GM18867 (cell line): ENCODE data around the gene ASTN2.

Experiments
- ATAC-seq: cut with Tn5 transposase; IDR thresholded peaks from one replicate; pipeline ENCODE4 v1.9.1; 2021; ENCODE audit warnings: mild to moderate bottlenecking, moderate library complexity; ENCODE audit not compliant: unreplicated experiment

Gene ASTN2

DNA sequence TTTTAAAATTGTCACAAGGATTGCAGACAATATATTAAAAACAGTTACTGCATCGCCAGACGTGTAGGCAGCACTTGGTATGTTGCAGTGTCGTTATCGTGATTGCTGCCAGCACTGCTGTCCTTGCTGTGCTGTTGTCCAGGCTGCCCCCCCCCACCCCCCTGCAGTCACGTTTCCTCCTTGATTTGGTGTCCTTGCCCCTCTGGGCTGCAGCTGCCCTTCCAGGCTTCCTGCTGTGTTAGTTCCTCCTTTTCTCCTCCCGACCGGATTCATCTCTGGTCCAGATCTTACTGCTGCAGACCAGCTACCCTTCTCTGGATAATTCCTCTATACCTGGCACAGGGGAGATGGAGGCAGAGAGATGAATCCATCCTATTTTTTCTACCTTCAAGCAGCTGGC, 428.8 kb downstream of the ASTN2 start:
- ATAC-seq, result no peak

DNA sequence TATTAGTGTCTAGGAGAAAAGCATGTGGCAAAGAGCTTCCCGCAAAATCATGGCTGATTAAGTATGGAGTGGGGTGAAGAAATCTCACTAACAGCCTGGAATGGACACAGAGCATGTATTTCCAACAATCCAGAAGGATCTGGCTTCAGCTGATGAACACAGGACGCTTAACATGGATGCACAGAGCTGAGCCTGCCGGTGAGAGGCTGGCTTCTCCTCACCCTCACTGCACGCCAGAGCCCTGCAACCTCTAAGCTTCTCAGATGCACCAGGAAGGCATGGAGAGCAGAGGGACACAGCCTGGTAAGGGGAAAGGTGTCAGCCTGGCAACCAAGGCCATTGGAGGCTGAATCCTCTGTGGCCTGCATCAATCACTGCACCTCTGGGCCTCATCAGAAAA, 429.3 kb downstream of the ASTN2 start:
- no peak for ATAC-seq

- ATAC-seq, result no peak
Measured at GRCh38 chr9:116984111-116984510, 430.7 kb downstream of the ASTN2 start.

DNA sequence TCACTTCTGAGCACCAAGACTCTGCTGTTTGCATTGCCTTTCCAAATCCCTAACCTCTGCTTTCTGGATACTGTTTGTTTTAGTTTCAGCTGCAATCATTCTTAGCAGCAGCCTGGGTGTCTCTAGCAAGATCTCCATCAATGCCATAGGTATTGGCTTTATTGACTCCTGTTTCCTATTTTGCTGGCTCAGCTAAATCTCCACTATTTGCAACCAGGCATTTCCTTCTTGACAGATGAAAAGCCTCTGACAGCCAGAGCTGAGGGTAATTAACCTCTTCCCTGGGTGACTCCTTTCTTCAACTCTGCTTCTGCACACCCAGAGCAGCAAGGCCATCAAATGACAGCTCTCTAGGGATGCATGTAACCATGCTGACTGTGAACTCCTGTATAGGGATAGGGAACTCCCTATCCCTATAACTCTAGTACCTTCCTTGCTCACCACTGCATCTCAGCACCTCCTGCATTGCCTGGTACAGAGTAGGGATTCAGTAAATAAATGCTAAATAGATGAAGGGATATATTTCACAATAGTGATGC, 434.2 kb downstream of the ASTN2 start:
- no peak for ATAC-seq

DNA sequence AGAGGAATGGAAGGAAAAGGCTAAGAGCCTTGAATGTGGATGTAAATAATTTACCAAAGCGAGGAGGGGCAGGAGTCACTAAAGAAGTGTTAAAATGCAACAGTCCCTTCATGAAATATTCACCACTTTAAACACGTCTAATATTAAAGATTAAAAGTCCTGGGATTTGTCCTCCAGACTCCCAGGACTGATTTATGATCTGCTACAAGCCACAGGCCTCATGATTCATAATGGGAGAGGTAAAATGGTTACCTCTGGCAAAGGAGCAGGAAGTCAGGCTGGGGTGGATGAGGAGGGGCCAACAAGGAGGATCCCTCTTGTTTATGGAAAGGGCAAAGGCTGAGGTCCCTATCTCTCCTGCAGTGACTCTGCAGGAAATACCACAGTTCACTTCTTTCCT, 435.4 kb downstream of the ASTN2 start:
- ATAC-seq, result no peak

- ATAC-seq, result no peak
Measured at GRCh38 chr9:116978155-116978554, 436.7 kb downstream of the ASTN2 start.

DNA sequence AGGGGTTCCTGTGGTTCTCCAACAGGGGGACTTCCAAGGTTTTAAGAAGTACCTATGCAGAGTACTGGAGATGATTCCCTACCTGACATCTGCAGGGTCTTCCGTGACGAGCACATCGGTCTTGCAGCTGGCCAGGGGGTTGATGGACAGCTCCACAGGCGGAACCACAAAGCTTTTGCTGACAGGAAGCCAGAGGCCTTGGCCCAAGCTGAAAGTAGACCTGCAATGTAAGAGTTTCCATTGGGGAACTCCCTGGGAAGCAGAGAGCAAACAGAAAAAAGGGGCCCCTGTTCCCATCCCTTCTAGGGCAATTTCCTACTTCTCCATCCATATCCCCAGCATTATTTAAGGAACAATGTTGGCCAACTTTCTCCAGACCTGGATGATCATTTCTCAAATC, 439.7 kb downstream of the ASTN2 start:
- ATAC-seq, result no peak

DNA sequence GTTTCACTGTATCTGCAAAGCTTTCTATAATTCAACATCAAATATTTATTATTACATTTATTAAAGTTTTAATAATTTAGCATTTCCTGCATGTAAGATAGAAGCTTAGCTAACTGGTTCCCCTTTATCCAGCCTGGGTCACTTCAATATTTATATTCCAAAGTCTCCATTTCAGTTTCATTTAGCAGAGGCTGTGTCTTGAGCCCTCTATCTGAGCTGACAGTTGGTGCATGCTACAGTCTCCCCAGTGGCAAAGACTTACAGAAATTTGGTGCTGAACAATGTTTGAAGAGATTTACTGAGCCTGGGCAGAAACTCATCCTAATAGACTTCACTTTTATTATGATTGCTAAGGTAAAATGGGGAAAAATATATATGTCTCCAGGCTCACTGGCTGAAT, 448.7 kb downstream of the ASTN2 start:
- no peak for ATAC-seq

DNA sequence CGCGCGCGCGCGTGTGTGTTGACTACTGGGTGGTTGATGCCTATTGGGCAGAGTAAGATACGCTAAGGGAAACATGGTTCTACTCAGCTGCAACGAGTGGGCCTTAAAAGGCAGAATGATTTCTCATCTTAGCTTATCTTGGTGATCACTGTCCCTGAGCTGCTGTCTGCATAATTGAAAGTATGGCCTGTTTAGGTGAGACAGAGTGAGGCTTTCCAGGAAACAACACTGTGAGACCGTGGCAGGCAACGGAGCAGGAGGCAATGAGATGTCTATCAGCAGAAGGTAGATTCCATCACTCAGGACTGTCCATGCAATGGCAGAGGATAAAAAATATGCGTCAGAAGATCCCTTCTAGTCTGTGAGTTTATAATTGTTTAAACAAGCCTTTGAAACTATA, 450.6 kb downstream of the ASTN2 start:
- no peak for ATAC-seq

GRCh38 chr9:116959809-116960208, 455.0 kb downstream of the ASTN2 start:
- ATAC-seq, result no peak

DNA sequence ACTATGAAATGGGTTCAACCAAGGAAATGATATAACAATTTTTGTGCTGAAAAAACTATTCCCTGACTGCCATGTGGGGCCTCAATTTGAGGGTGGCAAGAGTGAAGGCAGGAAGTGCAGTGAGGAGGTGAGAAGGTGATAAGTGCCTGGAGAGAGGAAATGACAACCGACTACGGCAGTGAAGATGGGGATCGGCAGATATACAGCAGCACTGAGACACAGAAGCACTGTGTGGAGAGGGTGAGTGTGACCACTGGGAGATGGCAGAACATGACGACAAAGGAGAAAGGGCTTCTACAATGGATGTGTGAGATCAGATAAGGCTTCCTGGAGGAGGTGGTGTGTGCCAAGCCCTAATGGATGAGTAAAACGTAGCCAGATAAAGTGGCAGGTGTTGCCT, 456.0 kb downstream of the ASTN2 start:
- ATAC-seq, result no peak

DNA sequence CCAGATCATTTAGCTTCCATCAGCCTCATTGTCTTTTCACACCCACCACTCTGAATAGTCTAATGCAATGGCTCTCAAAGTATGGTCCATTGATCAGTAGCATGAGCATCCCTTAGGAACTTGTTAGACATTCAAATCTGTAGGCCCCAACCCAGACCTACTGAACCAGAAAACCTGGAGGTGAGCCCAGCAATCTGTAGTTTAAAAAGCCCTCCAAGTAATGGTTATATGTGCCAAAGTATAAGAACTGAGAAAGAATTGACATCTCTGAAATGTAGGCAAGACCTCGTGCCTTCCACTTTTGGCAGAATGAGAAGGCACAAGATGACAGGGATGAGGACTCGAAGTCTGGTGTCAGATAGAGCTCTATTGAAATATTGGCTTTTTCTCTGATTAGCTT, 460.1 kb downstream of the ASTN2 start:
- no peak for ATAC-seq

GRCh38 chr9:116953271-116953670, 461.6 kb downstream of the ASTN2 start:
- ATAC-seq, result no peak

GRCh38 chr9:116952436-116952810, 462.4 kb downstream of the ASTN2 start:
- peak; percentile 6 for ATAC-seq

GRCh38 chr9:116951588-116952435, 463.0 kb downstream of the ASTN2 start:
- peak; percentile 77 for ATAC-seq

DNA sequence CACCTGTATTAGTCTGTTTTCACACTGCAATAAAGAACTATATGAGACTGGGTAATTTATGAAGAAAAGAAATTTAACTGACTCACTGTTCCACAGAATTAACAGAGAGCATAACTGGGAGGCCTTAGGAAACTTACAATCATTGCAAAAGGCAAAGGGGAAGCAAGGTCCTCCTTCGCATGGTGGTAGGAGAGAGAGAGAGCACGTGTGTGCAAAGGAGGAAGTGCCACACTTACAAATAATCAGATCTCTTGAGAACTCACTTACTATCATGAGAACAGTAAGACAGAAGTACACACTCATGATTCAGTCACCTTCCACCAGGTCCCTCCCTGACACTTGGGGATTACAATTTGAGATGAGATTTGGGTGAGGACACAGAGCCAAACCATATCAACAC, 469.0 kb downstream of the ASTN2 start:
- ATAC-seq, result peak; percentile 58

DNA sequence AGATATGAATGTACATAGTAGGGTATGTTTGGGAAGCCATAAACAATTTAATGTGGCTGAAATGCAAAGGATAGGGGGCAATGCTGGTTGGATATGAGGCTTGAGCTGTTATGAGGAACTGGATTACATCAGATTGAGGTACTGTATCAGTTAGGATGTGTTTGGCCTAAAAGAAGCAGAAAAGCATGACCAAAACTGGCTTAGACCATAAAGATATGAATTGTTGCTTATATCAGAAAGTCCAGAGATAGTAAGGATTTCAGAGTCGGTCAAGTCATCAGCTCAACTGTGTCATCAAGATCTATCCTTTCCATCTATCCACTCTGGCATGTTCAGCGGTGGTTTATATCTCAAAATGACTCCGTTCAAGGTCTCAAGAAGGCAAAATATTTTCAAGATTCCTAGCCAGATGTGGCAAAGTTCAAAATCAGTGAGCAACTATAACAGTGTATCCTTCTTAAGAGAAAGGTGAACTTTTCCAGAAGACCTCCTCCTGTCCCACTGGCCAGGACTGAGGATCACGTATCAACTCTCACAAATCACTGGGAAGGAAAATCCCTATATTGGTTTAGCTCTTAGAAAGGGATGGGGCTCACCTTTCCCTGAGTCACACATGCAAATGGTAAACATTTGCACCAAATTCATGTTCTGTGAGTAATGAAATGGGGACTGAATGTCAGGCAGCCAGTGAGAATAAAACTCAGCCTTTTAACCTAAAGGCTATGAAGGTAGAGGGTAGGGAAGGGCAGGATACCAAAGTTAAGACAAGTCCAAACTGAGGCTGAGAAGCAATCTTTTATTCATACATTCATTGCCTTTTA, 469.9 kb downstream of the ASTN2 start:
- no peak for ATAC-seq

DNA sequence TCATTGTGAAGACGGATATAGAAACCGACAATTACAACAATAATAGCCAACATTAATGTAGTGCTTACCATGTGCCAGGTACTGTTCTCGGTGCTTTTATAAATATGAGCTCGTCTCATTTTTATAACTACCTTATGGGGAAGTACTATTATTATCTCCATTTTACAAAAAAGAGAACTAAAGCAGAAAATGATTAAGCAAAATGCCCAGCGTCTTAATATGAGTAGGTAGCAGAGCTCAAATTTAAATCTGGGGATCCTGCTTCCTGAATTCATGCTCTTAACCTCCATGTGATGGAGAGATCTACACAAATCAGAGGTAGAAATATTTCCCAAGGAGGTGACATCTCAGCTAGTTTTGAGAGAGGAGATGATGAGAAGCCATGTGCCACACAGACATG, 470.9 kb downstream of the ASTN2 start:
- no peak for ATAC-seq

- peak; percentile 56 for ATAC-seq
Measured at GRCh38 chr9:116942593-116943061, 472.2 kb downstream of the ASTN2 start.

DNA sequence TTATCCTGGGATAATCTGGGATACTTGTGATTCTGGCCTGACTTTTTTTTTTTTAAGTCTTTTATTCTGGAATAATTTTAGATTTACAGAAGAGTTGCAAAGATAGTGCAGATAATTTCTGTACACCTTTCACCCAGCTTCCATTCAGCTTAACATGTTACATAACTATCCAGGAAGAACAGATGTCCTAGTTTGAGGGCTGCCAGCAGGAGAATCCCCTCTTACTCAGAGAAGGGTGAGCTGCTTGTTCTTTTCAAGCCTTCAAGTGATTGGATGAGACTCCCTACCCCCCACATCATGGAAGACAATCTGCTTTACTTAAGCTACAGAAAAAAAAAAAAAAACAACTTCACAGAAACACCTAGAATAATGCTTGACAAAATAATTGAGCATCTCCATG, 473.6 kb downstream of the ASTN2 start:
- no peak for ATAC-seq

DNA sequence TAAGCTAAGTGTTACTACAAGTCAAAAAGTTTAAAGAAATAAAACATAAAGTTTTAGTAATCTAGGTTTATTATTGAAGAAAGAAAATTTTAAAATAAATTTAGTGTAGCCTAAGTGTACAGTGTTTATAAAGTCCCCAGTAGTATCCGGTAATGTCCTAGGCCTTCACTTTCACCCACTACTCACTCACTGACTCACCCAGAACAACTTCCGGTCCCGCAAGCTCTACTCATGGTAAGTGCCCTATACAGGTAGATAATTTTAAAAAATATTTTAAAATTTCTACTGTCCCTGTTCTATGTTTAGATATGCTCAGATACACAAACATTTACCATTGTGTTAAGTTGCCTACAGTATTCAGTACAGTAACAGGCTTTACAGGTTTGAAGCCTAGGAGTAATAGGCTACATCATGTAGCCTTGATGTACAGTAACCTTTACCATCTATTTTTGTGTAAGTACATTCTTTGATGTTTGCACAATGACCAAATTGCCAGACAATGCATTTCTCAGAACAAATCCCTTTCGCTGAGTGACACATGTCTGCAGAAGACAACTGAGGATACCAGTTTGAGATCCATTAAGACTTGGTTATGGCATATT, 474.1 kb downstream of the ASTN2 start:
- no peak for ATAC-seq
